DMS 273 (cell line): ENCODE data around the gene ABHD17B.
A peak's percentile ranks its signal among the peaks of the same experiment; 100 is the strongest.

Experiments used
- DNase-seq: peaks from one replicate; lab custom pipeline; 2025; ENCODE audit not compliant: unreplicated experiment; lab: John Stamatoyannopoulos, UW

Gene ABHD17B

GRCh38 chr9:71879644-71880174 lies 31.3 kb downstream of the ABHD17B start:
- no peak for DNase-seq

- no peak for DNase-seq
Measured at GRCh38 chr9:71878327-71879274, 32.4 kb downstream of the ABHD17B start.

- no peak for DNase-seq
Measured at GRCh38 chr9:71876829-71877228, 34.2 kb downstream of the ABHD17B start.

GRCh38 chr9:71876106-71876505 lies 34.9 kb downstream of the ABHD17B start:
- DNase-seq = no peak

- DNase-seq = no peak
Measured at GRCh38 chr9:71875345-71875744, 35.6 kb downstream of the ABHD17B start.

- no peak for DNase-seq
Measured at GRCh38 chr9:71863631-71864030, 47.4 kb downstream of the ABHD17B start.

- no peak for DNase-seq
Measured at GRCh38 chr9:71861618-71862017, 49.4 kb downstream of the ABHD17B start.

- DNase-seq = no peak
Measured at GRCh38 chr9:71859939-71860338, 51.1 kb downstream of the ABHD17B start.

- DNase-seq = no peak
Measured at GRCh38 chr9:71858812-71859211, 52.2 kb downstream of the ABHD17B start.

GRCh38 chr9:71858102-71858798 lies 52.7 kb downstream of the ABHD17B start:
- no peak for DNase-seq

GRCh38 chr9:71857159-71857558 lies 53.8 kb downstream of the ABHD17B start:
- DNase-seq = no peak

GRCh38 chr9:71854811-71855210 lies 56.2 kb downstream of the ABHD17B start:
- DNase-seq = peak; percentile 30

- no peak for DNase-seq
Measured at GRCh38 chr9:71853084-71853483, 57.9 kb downstream of the ABHD17B start.

GRCh38 chr9:71850996-71851395 lies 60.0 kb downstream of the ABHD17B start:
- no peak for DNase-seq

- DNase-seq = no peak
Measured at GRCh38 chr9:71847892-71848291, 63.1 kb downstream of the ABHD17B start.

- DNase-seq = no peak
Measured at GRCh38 chr9:71844808-71845207, 66.2 kb downstream of the ABHD17B start.

GRCh38 chr9:71839668-71840067 lies 71.3 kb downstream of the ABHD17B start:
- DNase-seq = no peak

- no peak for DNase-seq
Measured at GRCh38 chr9:71835596-71835995, 75.4 kb downstream of the ABHD17B start.

- peak; percentile 88 for DNase-seq
Measured at GRCh38 chr9:71830929-71831328, 80.1 kb downstream of the ABHD17B start.

GRCh38 chr9:71830153-71830552 lies 80.8 kb downstream of the ABHD17B start:
- DNase-seq = peak; percentile 18

GRCh38 chr9:71826279-71826678 lies 84.7 kb downstream of the ABHD17B start:
- no peak for DNase-seq

GRCh38 chr9:71824257-71824656 lies 86.7 kb downstream of the ABHD17B start:
- no peak for DNase-seq
